Kidney epithelial cell (primary cell): ENCODE data around the gene SOAT2. TPM values are rescaled to one million over a fixed set of nuclear protein-coding genes. Genes with fewer than 3 reads are reported as not detected.
A peak's percentile ranks its signal among the peaks of the same experiment; 100 is the strongest.

Source experiments
- DNase-seq: peaks from one replicate; pipeline ENCODE4 v3.0.0-alpha.2; 2010; ENCODE audit warnings: low read depth
- H3K27me3 ChIP-seq: 2 replicates; pipeline ENCODE4 v1.6.0; 2011; ENCODE audit warnings: low read length; ENCODE audit not compliant: control insufficient read depth, insufficient read depth
- H3K36me3 ChIP-seq: 2 replicates; pipeline ENCODE4 v1.5.1; 2011; ENCODE audit warnings: low read length; ENCODE audit not compliant: control insufficient read depth, insufficient read depth
- H3K4me3 ChIP-seq: 2 replicates; pipeline ENCODE4 v1.5.1; 2011; ENCODE audit warnings: low read depth, mild to moderate bottlenecking, control low read depth, low read length
- total RNA-seq: library from RNA; depleted of rRNA; stranded (reverse); fragments of >200 nt; gene quantifications from 2 replicates; pipeline ENCODE4 v1.2.3, GENCODE V29; 2015
- TF ChIP-seq, protein P1 (sequence below): IDR thresholded peaks from 2 replicates; pipeline ENCODE4 v1.5.1; 2011; ENCODE audit warnings: mild to moderate bottlenecking, moderate library complexity, low read length, control low read depth, inconsistent platforms; ENCODE audit not compliant: insufficient read depth, poor library complexity, severe bottlenecking

SOAT2 gene
- total RNA-seq, 1 donor from 2014 or later = not detected

DNA sequence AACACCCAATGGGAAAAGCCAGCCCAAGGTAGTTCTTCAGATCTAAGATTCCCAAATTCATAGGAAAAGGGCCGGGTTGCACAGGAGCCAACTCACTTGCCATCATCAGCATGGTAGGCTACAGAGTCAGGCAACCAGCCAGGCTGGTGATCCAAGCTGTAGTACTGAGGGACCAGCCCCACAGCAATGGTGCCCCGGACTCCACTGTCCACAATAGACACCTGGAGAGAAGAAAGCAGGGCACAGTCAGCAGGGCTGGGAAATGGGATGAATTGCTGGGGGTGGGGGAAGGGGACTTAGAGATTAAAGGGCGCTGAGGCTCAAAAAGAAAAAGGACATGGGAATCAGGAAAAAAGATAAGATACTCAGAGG is 28.3 kb upstream of the SOAT2 start:
- H3K27me3 ChIP-seq = no peaks in the 10 kb centered on the region
- H3K4me3 ChIP-seq = no peak overlapping the region
- DNase-seq = no peak
- TF ChIP-seq, protein P1, sequence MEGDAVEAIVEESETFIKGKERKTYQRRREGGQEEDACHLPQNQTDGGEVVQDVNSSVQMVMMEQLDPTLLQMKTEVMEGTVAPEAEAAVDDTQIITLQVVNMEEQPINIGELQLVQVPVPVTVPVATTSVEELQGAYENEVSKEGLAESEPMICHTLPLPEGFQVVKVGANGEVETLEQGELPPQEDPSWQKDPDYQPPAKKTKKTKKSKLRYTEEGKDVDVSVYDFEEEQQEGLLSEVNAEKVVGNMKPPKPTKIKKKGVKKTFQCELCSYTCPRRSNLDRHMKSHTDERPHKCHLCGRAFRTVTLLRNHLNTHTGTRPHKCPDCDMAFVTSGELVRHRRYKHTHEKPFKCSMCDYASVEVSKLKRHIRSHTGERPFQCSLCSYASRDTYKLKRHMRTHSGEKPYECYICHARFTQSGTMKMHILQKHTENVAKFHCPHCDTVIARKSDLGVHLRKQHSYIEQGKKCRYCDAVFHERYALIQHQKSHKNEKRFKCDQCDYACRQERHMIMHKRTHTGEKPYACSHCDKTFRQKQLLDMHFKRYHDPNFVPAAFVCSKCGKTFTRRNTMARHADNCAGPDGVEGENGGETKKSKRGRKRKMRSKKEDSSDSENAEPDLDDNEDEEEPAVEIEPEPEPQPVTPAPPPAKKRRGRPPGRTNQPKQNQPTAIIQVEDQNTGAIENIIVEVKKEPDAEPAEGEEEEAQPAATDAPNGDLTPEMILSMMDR = no peak
- H3K36me3 ChIP-seq = peaks cover 1% of the 10 kb centered on the region

DNA sequence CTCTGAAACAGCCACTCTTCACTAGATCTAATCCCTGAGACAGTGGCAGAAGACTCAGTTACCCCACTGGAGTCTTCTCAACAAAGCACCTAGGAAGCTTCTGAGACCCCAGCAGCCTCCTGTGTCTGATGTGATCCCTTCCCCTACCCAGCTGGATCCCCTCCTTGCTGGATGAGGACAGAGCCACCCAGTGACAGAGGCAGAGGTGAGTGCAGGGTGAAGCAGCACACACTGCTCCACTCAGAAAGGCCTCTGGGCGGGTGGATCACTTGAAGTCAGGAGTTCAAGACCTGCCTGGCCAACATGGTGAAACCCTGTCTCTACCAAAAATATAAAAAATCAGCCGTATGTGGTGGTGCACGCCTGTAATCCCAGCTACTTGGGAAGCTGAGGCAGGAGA is 26.8 kb upstream of the SOAT2 start:
- H3K36me3 ChIP-seq = peaks cover 1% of the 10 kb centered on the region
- TF ChIP-seq, protein P1 = no peak
- H3K27me3 ChIP-seq = no peaks in the 10 kb centered on the region
- no peak for DNase-seq
- no peak overlapping the region for H3K4me3 ChIP-seq

DNA sequence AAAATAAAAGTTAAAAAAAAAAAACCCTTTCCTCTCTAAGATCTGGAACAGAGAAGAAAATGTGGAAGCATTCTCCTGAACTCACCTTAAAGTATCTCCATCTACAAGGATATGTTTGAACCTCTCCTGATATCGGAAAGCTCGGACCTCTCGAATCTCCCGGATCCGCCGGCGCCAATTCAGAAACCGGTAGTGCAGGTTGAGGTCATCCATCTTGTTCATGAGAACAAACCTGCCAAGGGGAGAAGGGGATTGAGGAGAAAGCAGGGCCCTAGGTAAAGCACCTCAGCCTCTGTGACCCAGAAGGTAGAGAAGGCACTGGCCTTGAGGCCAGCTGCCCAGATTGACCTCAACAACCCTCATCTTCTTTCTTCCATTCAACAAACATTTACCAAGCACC is 26.3 kb upstream of the SOAT2 start:
- Histone ChIP-seq H3K27me3 (no peaks in the 10 kb centered on the region), H3K36me3 (peaks cover 1% of the 10 kb centered on the region), H3K4me3 (no peak overlapping the region)
- TF ChIP-seq, protein P1 = no peak
- no peak for DNase-seq

DNA sequence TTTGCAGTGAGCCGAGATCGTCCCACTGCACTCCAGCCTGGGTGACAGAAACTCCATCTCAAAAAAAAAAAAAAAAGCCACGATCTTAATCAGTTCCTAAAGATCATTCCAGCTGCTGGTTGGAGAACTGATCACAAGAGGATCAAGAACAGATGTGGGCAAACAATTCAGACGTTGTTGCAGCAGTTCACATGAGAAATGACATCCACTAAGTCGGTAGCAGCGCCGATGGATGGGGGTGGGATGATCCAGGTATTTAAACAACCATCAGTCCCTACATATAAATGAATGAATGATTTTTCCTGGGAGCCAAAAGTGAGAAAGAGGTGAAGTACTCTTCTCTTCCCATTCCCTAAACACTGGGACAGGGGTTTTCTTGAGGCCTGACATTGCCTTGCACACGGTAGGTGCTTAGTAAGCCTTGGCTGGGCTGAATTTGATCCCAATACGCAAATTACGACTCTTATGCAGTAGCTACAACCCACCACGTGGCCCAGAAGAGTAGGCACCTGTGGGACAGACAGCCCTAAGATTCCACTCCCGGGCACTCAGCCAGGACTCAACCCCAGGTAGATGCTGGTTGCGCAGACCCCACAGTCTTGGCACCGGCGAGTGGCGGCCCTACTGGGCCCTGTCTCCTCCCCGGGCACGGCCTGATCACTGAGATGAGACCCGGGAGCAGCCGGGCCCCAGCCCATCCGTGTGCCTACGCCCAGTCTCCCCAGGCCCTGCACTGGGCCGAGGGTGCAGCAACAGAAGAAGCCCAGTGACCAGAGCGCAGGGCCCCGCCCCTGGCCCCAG is 24.7 kb upstream of the SOAT2 start:
- TF ChIP-seq, protein P1 = no peak
- no peak for DNase-seq
- Histone ChIP-seq H3K36me3 (no peaks in the 10 kb centered on the region), H3K4me3 (peak overlapping the region; percentile 67), H3K27me3 (no peaks in the 10 kb centered on the region)

- Histone ChIP-seq H3K36me3 (no peaks in the 10 kb centered on the region), H3K4me3 (peak within 1 kb of the TSS; percentile 67), H3K27me3 (no peaks in the 10 kb centered on the region)
- TF ChIP-seq, protein P1 = no peak
- DNase-seq = peak; percentile 52
Observed at GRCh38 chr12:53079226-53080117, 23.8 kb upstream of the SOAT2 start, which contains the start of gene SPRYD3. SPRYD3 (minus strand) TSS chr12:53079390; CDS start chr12:53079333, 57 bp downstream.
